H1 (cell line): ENCODE data around the gene AOPEP. TPM values are rescaled to one million over a fixed set of nuclear protein-coding genes. Genes with fewer than 3 reads are reported as not detected.

ENCODE experiments used
- EZH2 ChIP-seq: fragments of 200-600 bp; sonication (generic); IDR thresholded peaks from 2 replicates; pipeline ENCODE4 v1.7.1; 2012; ENCODE audit warnings: low read depth, mild to moderate bottlenecking, moderate library complexity, low read length, inconsistent platforms; ENCODE audit not compliant: severe bottlenecking
- KDM1A ChIP-seq: fragments of 200-600, 300-600 bp; sonication (generic); IDR thresholded peaks from 2 replicates; pipeline ENCODE4 v1.7.1; 2016; ENCODE audit warnings: mild to moderate bottlenecking, low read length, borderline replicate concordance
- NANOG ChIP-seq: IDR thresholded peaks from 2 replicates; pipeline ENCODE4 v1.6.1; 2011; ENCODE audit warnings: low read length, low read depth, mild to moderate bottlenecking, inconsistent platforms; ENCODE audit not compliant: insufficient read depth, poor library complexity, severe bottlenecking
- SIRT6 ChIP-seq: IDR thresholded peaks from one replicate; pipeline ENCODE4 v1.7.1; 2012; ENCODE audit warnings: low read length, inconsistent platforms
- polyA plus RNA-seq, 7 experiments: library from polyadenylated mRNA; depleted of rRNA in 3 of 7; stranded (reverse) in 5 of 7; unstranded in 2 of 7; fragments of >200 nt in 5 of 7; fragments of 200-250 nt in 2 of 7; gene quantifications; 1 replicate in 5 of 7; 2 replicates in 1 of 7; 4 replicates in 1 of 7; pipeline versions ENCODE4 v1.2.1 to v1.2.3, GENCODE V29; 2011 to 2013; ENCODE audit warnings: missing spikeins in 2 of 7, mixed read lengths in 2 of 7
- total RNA-seq: library from RNA; stranded (reverse); fragmentation: NEBNext Ultra II Directional; extraction: Animal tissue kit (Norgen Biotek cat#: 25700); gene quantifications from 2 replicates; pipeline ENCODE4 v1.2.1, GENCODE V29; 2021
- TF ChIP-seq, protein P1 (sequence below): IDR thresholded peaks from 2 replicates; pipeline ENCODE4 v1.6.1; 2012; ENCODE audit warnings: inconsistent platforms

AOPEP gene
- total and polyA plus RNA-seq, 2 of the 8 experiments (the other 6 are each of a cell fraction or from before 2014, with no cell fraction given): 6.1 to 14.3 TPM

DNA sequence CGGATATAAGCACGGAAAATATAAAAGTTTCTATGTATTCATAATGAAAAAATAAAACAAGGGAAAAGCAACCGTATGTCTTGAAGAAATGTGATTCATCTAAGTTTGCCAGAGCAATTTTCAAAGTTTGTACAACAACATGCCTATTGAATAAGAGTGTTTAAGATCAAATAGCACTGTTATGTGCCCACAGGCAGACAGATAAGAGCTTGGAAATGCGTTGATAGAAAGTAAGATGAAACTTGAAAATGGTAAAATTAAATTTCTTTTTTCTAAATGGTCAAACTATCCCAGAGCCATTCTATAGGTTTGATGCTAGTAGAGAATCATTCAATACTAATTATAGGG is 401.7 kb downstream of the AOPEP start (continued):
- TF ChIP-seq SIRT6 (no peak), EZH2 (no peak), NANOG (no peak), KDM1A (no peak)
- TF ChIP-seq, protein P1, sequence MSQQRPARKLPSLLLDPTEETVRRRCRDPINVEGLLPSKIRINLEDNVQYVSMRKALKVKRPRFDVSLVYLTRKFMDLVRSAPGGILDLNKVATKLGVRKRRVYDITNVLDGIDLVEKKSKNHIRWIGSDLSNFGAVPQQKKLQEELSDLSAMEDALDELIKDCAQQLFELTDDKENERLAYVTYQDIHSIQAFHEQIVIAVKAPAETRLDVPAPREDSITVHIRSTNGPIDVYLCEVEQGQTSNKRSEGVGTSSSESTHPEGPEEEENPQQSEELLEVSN: no peak
